Osteocyte (in vitro differentiated cells): Measurements from ENCODE around the gene GREM1. TPM values are rescaled to one million over a fixed set of nuclear protein-coding genes. Genes with fewer than 3 reads are reported as not detected.

ENCODE experiments used
- DNase-seq: peaks from one replicate; pipeline ENCODE4 v3.0.0; 2021; ENCODE audit warnings: mixed read lengths; ENCODE audit not compliant: unreplicated experiment; ENCODE audit errors: extremely low spot score
- H3K27ac Mint-ChIP-seq: one replicate; pipeline ENCODE4 v1.8.0; 2021; ENCODE audit warnings: mild to moderate bottlenecking, mixed read lengths; ENCODE audit not compliant: unreplicated experiment
- H3K27me3 Mint-ChIP-seq: one replicate; pipeline ENCODE4 v1.8.0; 2021; ENCODE audit warnings: mixed read lengths; ENCODE audit not compliant: unreplicated experiment
- H3K36me3 Mint-ChIP-seq: one replicate; pipeline ENCODE4 v1.8.0; 2021; ENCODE audit warnings: mixed read lengths; ENCODE audit not compliant: unreplicated experiment
- H3K4me1 Mint-ChIP-seq: one replicate; pipeline ENCODE4 v1.8.0; 2021; ENCODE audit warnings: mixed read lengths; ENCODE audit not compliant: unreplicated experiment
- H3K4me3 Mint-ChIP-seq: one replicate; pipeline ENCODE4 v1.8.0; 2021; ENCODE audit warnings: mild to moderate bottlenecking, moderate library complexity, mixed read lengths; ENCODE audit not compliant: unreplicated experiment
- H3K9me3 Mint-ChIP-seq: one replicate; pipeline ENCODE4 v1.8.0; 2021; ENCODE audit warnings: mixed read lengths; ENCODE audit not compliant: unreplicated experiment
- CTCF ChIP-seq: fragments of 200-600 bp; sonication (generic); IDR thresholded peaks from 2 replicates; pipeline ENCODE4 v1.5.0; 2021; ENCODE audit warnings: antibody characterized with exemption, mild to moderate bottlenecking, moderate library complexity
- total RNA-seq: library from RNA; stranded (reverse); gene quantifications from 2 replicates; pipeline ENCODE4 v1.2.1, GENCODE V29; 2021

The GREM1 gene
- total RNA-seq, 1 donor from 2014 or later: 252 TPM

- Mint-ChIP-seq H3K4me3 (no peak overlapping the region), H3K27me3 (no peaks in the 10 kb centered on the region), H3K9me3 (no peaks in the 10 kb centered on the region), H3K27ac (no peak overlapping the region), H3K36me3 (no peaks in the 10 kb centered on the region), H3K4me1 (peaks cover 34% of the 10 kb centered on the region)
- no peak for DNase-seq
- no peak for TF ChIP-seq CTCF
Measured at GRCh38 chr15:32671339-32672325, 46.2 kb upstream of the GREM1 start.

GRCh38 chr15:32674681-32675080 is 43.1 kb upstream of the GREM1 start:
- Mint-ChIP-seq H3K36me3 (no peaks in the 10 kb centered on the region), H3K4me1 (peaks cover 34% of the 10 kb centered on the region)

GRCh38 chr15:32675466-32675865 is 42.3 kb upstream of the GREM1 start:
- Mint-ChIP-seq H3K4me1 (peaks cover 26% of the 10 kb centered on the region), H3K4me3 (no peak overlapping the region), H3K27ac (no peak overlapping the region), H3K9me3 (no peaks in the 10 kb centered on the region), H3K36me3 (no peaks in the 10 kb centered on the region), H3K27me3 (no peaks in the 10 kb centered on the region)
- no peak for DNase-seq
- TF ChIP-seq CTCF: no peak

More at GRCh38 chr15:32674681-32675080, 43.1 kb upstream of the GREM1 start:
- no peak for DNase-seq
- no peak overlapping the region for H3K4me3 Mint-ChIP-seq
- no peaks in the 10 kb centered on the region for H3K9me3 Mint-ChIP-seq
- H3K27ac Mint-ChIP-seq: no peak overlapping the region
- H3K27me3 Mint-ChIP-seq: no peaks in the 10 kb centered on the region
- no peak for TF ChIP-seq CTCF

- Mint-ChIP-seq H3K27ac (no peak overlapping the region), H3K36me3 (no peaks in the 10 kb centered on the region), H3K4me3 (no peak overlapping the region), H3K9me3 (no peaks in the 10 kb centered on the region), H3K27me3 (no peaks in the 10 kb centered on the region), H3K4me1 (peaks cover 19% of the 10 kb centered on the region)
- no peak for TF ChIP-seq CTCF
- no peak for DNase-seq
Measured at GRCh38 chr15:32676169-32676568, 41.6 kb upstream of the GREM1 start.

- no peaks in the 10 kb centered on the region for H3K36me3 Mint-ChIP-seq
- peaks cover 17% of the 10 kb centered on the region for H3K4me1 Mint-ChIP-seq
- DNase-seq: no peak
- peak overlapping the region; percentile 77 for H3K27ac Mint-ChIP-seq
- H3K4me3 Mint-ChIP-seq: peak overlapping the region; percentile 33
- TF ChIP-seq CTCF: no peak
- no peaks in the 10 kb centered on the region for H3K27me3 Mint-ChIP-seq
- no peaks in the 10 kb centered on the region for H3K9me3 Mint-ChIP-seq
Measured at GRCh38 chr15:32677238-32677750, 40.5 kb upstream of the GREM1 start.
